NB4 (cell line): ENCODE data around the gene GART.

Source experiments
- DNase-seq: peaks from one replicate; pipeline ENCODE4 v3.0.0; 2010; ENCODE audit warnings: low read depth
- H3K4me3 ChIP-seq: one replicate; pipeline ENCODE4 v1.5.1; 2011; ENCODE audit warnings: mild to moderate bottlenecking, low read depth, low read length, moderate library complexity
- MAX ChIP-seq: IDR thresholded peaks from 2 replicates; pipeline ENCODE4 v1.6.1; 2011; ENCODE audit warnings: low read depth, low read length
- MYC ChIP-seq: IDR thresholded peaks from 2 replicates; pipeline ENCODE4 v1.6.1; 2011; ENCODE audit warnings: low read depth, low read length
- POLR2A ChIP-seq: IDR thresholded peaks from 2 replicates; pipeline ENCODE4 v1.6.1; 2011; ENCODE audit warnings: mild to moderate bottlenecking; ENCODE audit not compliant: insufficient read length; ENCODE audit errors: extremely low read depth
- TF ChIP-seq, protein P1 (sequence below): IDR thresholded peaks from one replicate; pipeline ENCODE4 v1.5.1; 2012; ENCODE audit warnings: low read depth, low read length

The GART gene

GRCh38 chr21:33544451-33545195 lies 2.7 kb upstream of the GART start:
- H3K4me3 ChIP-seq = peak overlapping the region; percentile 90
- no peak for DNase-seq
- no peak for TF ChIP-seq MAX
- TF ChIP-seq MYC = no peak
- TF ChIP-seq, protein P1, sequence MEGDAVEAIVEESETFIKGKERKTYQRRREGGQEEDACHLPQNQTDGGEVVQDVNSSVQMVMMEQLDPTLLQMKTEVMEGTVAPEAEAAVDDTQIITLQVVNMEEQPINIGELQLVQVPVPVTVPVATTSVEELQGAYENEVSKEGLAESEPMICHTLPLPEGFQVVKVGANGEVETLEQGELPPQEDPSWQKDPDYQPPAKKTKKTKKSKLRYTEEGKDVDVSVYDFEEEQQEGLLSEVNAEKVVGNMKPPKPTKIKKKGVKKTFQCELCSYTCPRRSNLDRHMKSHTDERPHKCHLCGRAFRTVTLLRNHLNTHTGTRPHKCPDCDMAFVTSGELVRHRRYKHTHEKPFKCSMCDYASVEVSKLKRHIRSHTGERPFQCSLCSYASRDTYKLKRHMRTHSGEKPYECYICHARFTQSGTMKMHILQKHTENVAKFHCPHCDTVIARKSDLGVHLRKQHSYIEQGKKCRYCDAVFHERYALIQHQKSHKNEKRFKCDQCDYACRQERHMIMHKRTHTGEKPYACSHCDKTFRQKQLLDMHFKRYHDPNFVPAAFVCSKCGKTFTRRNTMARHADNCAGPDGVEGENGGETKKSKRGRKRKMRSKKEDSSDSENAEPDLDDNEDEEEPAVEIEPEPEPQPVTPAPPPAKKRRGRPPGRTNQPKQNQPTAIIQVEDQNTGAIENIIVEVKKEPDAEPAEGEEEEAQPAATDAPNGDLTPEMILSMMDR = no peak
- TF ChIP-seq POLR2A = no peak

- TF ChIP-seq POLR2A (no peak), MAX (no peak)
- DNase-seq = peak; percentile 82
Measured at GRCh38 chr21:33543505-33544129, 1.7 kb upstream of the GART start.

DNA sequence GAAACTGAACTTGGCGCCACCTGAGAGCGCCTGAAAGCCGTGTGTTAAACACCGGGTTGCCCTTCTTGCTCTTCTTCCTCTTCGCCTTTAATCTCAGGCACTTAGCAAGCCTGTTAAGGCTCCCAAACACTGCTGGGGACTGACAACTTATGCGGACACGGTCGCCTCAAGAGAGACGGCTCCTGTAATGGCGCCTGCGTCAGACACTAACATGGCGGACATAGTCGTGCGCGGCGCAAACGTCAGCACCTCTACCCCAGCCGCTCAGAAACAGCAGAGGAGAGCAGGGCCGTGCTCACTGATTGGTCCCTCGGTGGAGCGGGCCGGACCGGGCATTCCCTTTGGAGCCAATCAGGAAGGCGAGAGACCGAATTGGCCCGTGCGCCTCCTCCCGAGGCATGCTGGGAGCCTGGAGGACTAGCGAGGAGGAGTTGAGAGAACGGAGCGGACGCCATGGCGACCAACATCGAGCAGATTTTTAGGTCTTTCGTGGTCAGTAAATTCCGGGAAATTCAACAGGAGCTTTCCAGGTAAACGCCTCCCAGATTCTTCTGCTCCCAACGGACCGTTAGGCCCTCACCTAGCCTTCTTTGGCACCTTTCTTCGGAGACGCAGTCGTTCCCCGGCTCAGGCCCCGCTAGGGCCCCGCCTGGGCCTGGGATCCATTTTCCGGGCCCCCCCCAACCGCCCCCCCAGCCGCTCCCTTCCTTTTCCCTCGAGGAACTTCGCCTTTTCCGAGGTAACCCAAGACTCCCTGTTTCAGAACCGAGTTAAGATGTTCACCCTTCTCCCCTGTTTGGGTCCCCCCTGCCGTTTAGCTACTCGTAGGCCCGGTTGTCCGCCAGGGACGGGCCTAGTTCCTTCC lies 955 bp upstream of the GART start, which contains the start of gene SON:
Gene SON, plus strand, starts transcription at position 399 of the 865 bp plus-strand sequence. Its CDS starts 55 bp downstream, at position 454.
- no peak; the same call in 1 of the 2 replicates for TF ChIP-seq MAX
- peak; percentile 63 for TF ChIP-seq MYC
- peak; percentile 92 for TF ChIP-seq POLR2A
- TF ChIP-seq, protein P1 = no peak
- peak; percentile 99 for DNase-seq
- peak within 1 kb of the TSS; percentile 90 for H3K4me3 ChIP-seq

More at GRCh38 chr21:33543505-33544129, 1.7 kb upstream of the GART start:
- H3K4me3 ChIP-seq = peak overlapping the region; percentile 90

- DNase-seq = peak; percentile 58
- TF ChIP-seq MAX = no peak
- peak overlapping the region; percentile 90 for H3K4me3 ChIP-seq
Measured at GRCh38 chr21:33541105-33541711, 709 bp downstream of the GART start.

DNA sequence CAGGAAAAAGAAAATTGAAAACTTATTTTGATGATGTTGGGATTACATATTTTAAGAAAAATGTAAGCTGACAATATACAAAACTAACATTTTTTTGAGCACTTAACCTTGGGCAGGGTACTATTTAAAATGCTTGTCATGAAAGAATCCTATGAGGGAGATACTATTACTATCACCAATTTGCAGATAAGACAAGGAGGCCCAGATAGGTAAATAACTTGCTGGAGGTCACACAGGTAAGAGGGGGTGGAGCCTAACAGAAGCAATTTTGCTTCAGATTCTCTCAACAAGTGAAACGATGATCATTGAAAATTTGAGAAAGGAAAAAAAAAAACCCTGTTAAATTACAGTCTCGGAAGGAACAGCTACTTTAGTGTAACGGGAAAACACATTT lies 1.2 kb downstream of the GART start:
- no peak for DNase-seq
- H3K4me3 ChIP-seq = peak overlapping the region; percentile 90

More for the DNA sequence above, 1.2 kb downstream of the GART start:
- TF ChIP-seq POLR2A = no peak
- TF ChIP-seq, protein P1 = no peak
- TF ChIP-seq MYC = no peak
- TF ChIP-seq MAX = no peak
